ENCODE measurements around the gene ZNF778. TPM values are rescaled to one million over a fixed set of nuclear protein-coding genes. Genes with fewer than 3 reads are reported as not detected.

ZNF778 gene
- total and polyA plus RNA-seq, 2 of the 13 experiments (the other 11 are each of a cell fraction or from before 2014, with no cell fraction given), result 3.8 to 7.2 TPM

- TF ChIP-seq FOXO4 (CRISPR knock-in tag; conservative IDR thresholded peaks at IDR 0.05) (no peak), ZNF280B (CRISPR knock-in tag; IDR thresholded peaks at IDR 0.05; ENCODE audit: borderline replicate concordance) (peak; percentile 82), HINFP (CRISPR knock-in tag; IDR thresholded peaks at IDR 0.05; ENCODE audit: low read depth) (no peak), ZNF12 (CRISPR knock-in tag; IDR thresholded peaks at IDR 0.05) (peak; percentile 58; the same call in 1 of the 2 replicates), KMT2B (CRISPR knock-in tag; IDR thresholded peaks at IDR 0.05) (peak; percentile 96), HMG20A (CRISPR knock-in tag; IDR thresholded peaks at IDR 0.05; ENCODE audit: borderline replicate concordance) (no peak), KLF16 (CRISPR knock-in tag; IDR thresholded peaks at IDR 0.05) (peak in 1 of 2 experiments; percentile 98; a peak in 2 of 4 replicates), GATAD2A (CRISPR knock-in tag; IDR thresholded peaks at IDR 0.05) (peak; percentile 47), SMARCC2 (IDR thresholded peaks at IDR 0.05) (no peak), ZNF614 (CRISPR knock-in tag; IDR thresholded peaks at IDR 0.05; ENCODE audit: borderline replicate concordance) (peak; percentile 68; the same call in 1 of the 2 replicates), ERF (CRISPR knock-in tag; IDR thresholded peaks at IDR 0.05) (peak; percentile 97), FOXJ3 (CRISPR knock-in tag; IDR thresholded peaks at IDR 0.05; ENCODE audit: borderline replicate concordance) (peak; percentile 7; the same call in 1 of the 2 replicates), ETV6 (CRISPR knock-in tag; conservative IDR thresholded peaks at IDR 0.05) (peak; percentile 92), ZNF180 (CRISPR knock-in tag; IDR thresholded peaks at IDR 0.05; ENCODE audit: borderline replicate concordance, low read depth) (peak; percentile 60; the same call in 1 of the 2 replicates), FOSL1 (CRISPR knock-in tag; IDR thresholded peaks at IDR 0.05; ENCODE audit: borderline replicate concordance) (peak; percentile 42; the same call in 1 of the 2 replicates), TERF1 (CRISPR knock-in tag; IDR thresholded peaks at IDR 0.05) (0 out of 2 replicates have a peak, but pooled peaks have one; percentile 16), ZNF142 (CRISPR knock-in tag; IDR thresholded peaks at IDR 0.05) (peak; percentile 92)
Observed at GRCh38 chr16:89217388-89218191, at the start of gene ZNF778 (continued).

Data from HepG2 (cell line).